IPS-NIHi7 (cell line): ENCODE data around the gene RAB25.

Experiments used
- DNase-seq: peaks from one replicate; pipeline ENCODE4 v3.0.0; 2012; ENCODE audit warnings: mixed read lengths; ENCODE audit errors: extremely low spot score

RAB25 gene

GRCh38 chr1:156117414-156118176 is 56.6 kb downstream of the RAB25 start:
- no peak for DNase-seq

- no peak for DNase-seq
These were observed 57.4 kb downstream of the RAB25 start for GRCh38 chr1:156118177-156118868.

GRCh38 chr1:156119503-156120209 is 58.7 kb downstream of the RAB25 start:
- DNase-seq, result no peak
